Liver (tissue), 3 donors: ENCODE results near the gene ARL2.
"Not testable (repeated sequence)": the region's sequence is repeated elsewhere in the genome, so short reads cannot be mapped to it uniquely, and the experiment has no call there.

Experiments used
- CTCF ChIP-seq: fragments of 150-350 bp; IDR thresholded peaks from 2 replicates; pipeline ENCODE4 v1.5.1; 2017; ENCODE audit warnings: improper control_type of control experiment, low read depth, low read length; ENCODE audit not compliant: missing input control
- EGR1 ChIP-seq, 2 donors: IDR thresholded peaks; 2 replicates each; pipeline ENCODE4 v1.6.1; 2016 to 2018; ENCODE audit warnings: antibody characterized with exemption in 2 of 2, low read depth in 2 of 2
- FOXA2 ChIP-seq: IDR thresholded peaks from 2 replicates; pipeline ENCODE4 v1.6.1; 2016; ENCODE audit warnings: antibody characterized with exemption
- JUND ChIP-seq, 2 donors: IDR thresholded peaks; 2 replicates each; pipeline ENCODE4 v1.6.1; 2016; ENCODE audit warnings: antibody characterized with exemption in 2 of 2
- RAD21 ChIP-seq, 2 donors: IDR thresholded peaks; 2 replicates each; pipeline ENCODE4 v1.6.1; 2016; ENCODE audit warnings: antibody characterized with exemption in 2 of 2, mild to moderate bottlenecking in 2 of 2
- RXRA ChIP-seq, 2 donors: IDR thresholded peaks; 2 replicates each; pipeline ENCODE4 v1.6.1; 2017 to 2018; ENCODE audit warnings: antibody characterized with exemption in 2 of 2, mild to moderate bottlenecking in 1 of 2
- SP1 ChIP-seq: IDR thresholded peaks from 2 replicates; pipeline ENCODE4 v1.6.1; 2018; ENCODE audit warnings: antibody characterized with exemption, mild to moderate bottlenecking
- TAF1 ChIP-seq: conservative IDR thresholded peaks from 2 replicates; pipeline ENCODE4 v1.6.1; 2016; ENCODE audit warnings: antibody characterized with exemption, mild to moderate bottlenecking
- TF ChIP-seq, protein P1 (sequence below): IDR thresholded peaks from 2 replicates; pipeline ENCODE4 v1.6.1; 2016; ENCODE audit warnings: antibody characterized with exemption
- TF ChIP-seq, protein P2 (sequence below): IDR thresholded peaks from 2 replicates; pipeline ENCODE4 v1.6.1; 2016; ENCODE audit warnings: antibody characterized with exemption
- donor health status: healthy.
- donor health status: healthy.

DNA sequence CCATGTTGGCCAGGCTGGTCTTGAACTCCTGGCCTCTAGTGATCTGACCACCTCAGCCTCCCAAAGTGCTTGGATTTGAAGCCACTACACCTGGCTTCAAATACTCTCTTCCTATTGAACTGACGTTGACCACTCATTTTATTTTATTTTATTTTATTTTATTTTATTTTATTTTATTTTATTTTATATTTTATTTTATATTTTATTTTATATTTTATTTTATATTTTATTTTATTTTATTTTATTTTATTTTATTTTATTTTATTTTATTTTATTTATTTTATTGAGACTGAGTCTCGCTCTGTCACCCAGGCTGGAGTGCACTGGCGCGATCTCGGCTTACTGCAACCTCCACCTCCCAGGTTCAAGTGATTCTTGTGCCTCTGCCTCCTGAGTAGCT is 30.6 kb upstream of the ARL2 start:
- TF ChIP-seq, protein P1, sequence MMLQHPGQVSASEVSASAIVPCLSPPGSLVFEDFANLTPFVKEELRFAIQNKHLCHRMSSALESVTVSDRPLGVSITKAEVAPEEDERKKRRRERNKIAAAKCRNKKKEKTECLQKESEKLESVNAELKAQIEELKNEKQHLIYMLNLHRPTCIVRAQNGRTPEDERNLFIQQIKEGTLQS: not testable (repeated sequence)
- not testable (repeated sequence) for TF ChIP-seq RAD21 (IDR thresholded peaks at IDR 0.05); CTCF; RXRA (IDR thresholded peaks at IDR 0.05); JUND (IDR thresholded peaks at IDR 0.05); FOXA2; TAF1; SP1; EGR1 (IDR thresholded peaks at IDR 0.05; ENCODE audit: low read depth in 2 of 2)
- TF ChIP-seq, protein P2, sequence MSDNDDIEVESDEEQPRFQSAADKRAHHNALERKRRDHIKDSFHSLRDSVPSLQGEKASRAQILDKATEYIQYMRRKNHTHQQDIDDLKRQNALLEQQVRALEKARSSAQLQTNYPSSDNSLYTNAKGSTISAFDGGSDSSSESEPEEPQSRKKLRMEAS: not testable (repeated sequence)
